Neural crest cell (in vitro differentiated cells): ENCODE measurements around the gene KIF26B. TPM values are rescaled to one million over a fixed set of nuclear protein-coding genes. Genes with fewer than 3 reads are reported as not detected.

Source experiments
- DNase-seq: peaks from one replicate; pipeline ENCODE4 v3.0.0; 2021; ENCODE audit warnings: low read depth, mixed read lengths, low spot score
- H3K27ac Mint-ChIP-seq: one replicate; pipeline ENCODE4 v1.8.0; 2021; ENCODE audit warnings: mild to moderate bottlenecking, mixed read lengths; ENCODE audit not compliant: unreplicated experiment
- H3K27me3 Mint-ChIP-seq: 2 replicates; pipeline ENCODE4 v1.8.0; 2021; ENCODE audit warnings: low read depth, mild to moderate bottlenecking, mixed read lengths
- H3K36me3 Mint-ChIP-seq: 2 replicates; pipeline ENCODE4 v1.8.0; 2021; ENCODE audit warnings: low read depth, mild to moderate bottlenecking, mixed read lengths
- H3K4me1 Mint-ChIP-seq: 2 replicates; pipeline ENCODE4 v1.8.0; 2021; ENCODE audit warnings: mixed read lengths
- H3K4me3 Mint-ChIP-seq: one replicate; pipeline ENCODE4 v1.8.0; 2021; ENCODE audit warnings: mild to moderate bottlenecking, mixed read lengths
- H3K9me3 Mint-ChIP-seq: 2 replicates; pipeline ENCODE4 v1.8.0; 2021; ENCODE audit warnings: mixed read lengths
- total RNA-seq: library from RNA; stranded (reverse); gene quantifications from 2 replicates; pipeline ENCODE4 v1.2.1, GENCODE V29; 2021
- TF ChIP-seq, protein P1 (sequence below): fragments of 200-600 bp; sonication (generic); conservative IDR thresholded peaks from 2 replicates; pipeline ENCODE4 v1.5.0; 2021; ENCODE audit warnings: antibody characterized with exemption, mild to moderate bottlenecking

Gene KIF26B
- total RNA-seq, 1 donor from 2014 or later = 6.2 TPM

GRCh38 chr1:245166471-245166885 is 11.7 kb downstream of the KIF26B start:
- H3K9me3 Mint-ChIP-seq = peaks cover 5% of the 10 kb centered on the region
- peak overlapping the region; percentile 9 for H3K4me3 Mint-ChIP-seq
- no peak for DNase-seq
- TF ChIP-seq, protein P1, sequence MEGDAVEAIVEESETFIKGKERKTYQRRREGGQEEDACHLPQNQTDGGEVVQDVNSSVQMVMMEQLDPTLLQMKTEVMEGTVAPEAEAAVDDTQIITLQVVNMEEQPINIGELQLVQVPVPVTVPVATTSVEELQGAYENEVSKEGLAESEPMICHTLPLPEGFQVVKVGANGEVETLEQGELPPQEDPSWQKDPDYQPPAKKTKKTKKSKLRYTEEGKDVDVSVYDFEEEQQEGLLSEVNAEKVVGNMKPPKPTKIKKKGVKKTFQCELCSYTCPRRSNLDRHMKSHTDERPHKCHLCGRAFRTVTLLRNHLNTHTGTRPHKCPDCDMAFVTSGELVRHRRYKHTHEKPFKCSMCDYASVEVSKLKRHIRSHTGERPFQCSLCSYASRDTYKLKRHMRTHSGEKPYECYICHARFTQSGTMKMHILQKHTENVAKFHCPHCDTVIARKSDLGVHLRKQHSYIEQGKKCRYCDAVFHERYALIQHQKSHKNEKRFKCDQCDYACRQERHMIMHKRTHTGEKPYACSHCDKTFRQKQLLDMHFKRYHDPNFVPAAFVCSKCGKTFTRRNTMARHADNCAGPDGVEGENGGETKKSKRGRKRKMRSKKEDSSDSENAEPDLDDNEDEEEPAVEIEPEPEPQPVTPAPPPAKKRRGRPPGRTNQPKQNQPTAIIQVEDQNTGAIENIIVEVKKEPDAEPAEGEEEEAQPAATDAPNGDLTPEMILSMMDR = no peak
- peaks cover 3% of the 10 kb centered on the region for H3K27me3 Mint-ChIP-seq
- H3K4me1 Mint-ChIP-seq = peaks cover 35% of the 10 kb centered on the region
- H3K27ac Mint-ChIP-seq = no peak overlapping the region
- peaks cover 10% of the 10 kb centered on the region for H3K36me3 Mint-ChIP-seq

DNA sequence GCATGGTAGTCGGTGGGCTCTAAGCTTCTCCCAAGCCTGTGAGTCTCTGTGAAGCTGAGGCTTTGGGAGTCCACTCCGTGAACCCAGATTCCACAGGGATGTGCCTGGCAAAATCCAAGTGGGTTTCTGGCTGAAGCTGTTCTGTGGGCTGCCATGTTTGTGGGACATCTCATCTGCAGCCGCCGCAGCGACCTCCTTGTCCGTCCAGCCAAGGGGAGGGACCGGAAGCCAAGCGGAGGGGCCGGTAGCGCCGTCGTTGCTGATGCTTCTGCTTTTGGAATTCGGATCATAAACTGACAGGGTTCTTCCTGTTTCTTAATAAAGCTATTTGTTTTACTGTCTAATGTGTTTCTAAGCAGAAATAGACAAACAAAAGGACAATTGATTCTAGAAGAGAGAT is 13.3 kb downstream of the KIF26B start:
- peaks cover 7% of the 10 kb centered on the region for H3K9me3 Mint-ChIP-seq

GRCh38 chr1:245168906-245169305 is 14.1 kb downstream of the KIF26B start:
- no peaks in the 10 kb centered on the region for H3K27me3 Mint-ChIP-seq
- DNase-seq = no peak
- H3K36me3 Mint-ChIP-seq = peaks cover 12% of the 10 kb centered on the region
- no peak overlapping the region for H3K27ac Mint-ChIP-seq
- H3K4me3 Mint-ChIP-seq = no peak overlapping the region
- TF ChIP-seq, protein P1 = no peak
- H3K4me1 Mint-ChIP-seq = peaks cover 29% of the 10 kb centered on the region
- peaks cover 7% of the 10 kb centered on the region for H3K9me3 Mint-ChIP-seq

More for the DNA sequence above, 13.3 kb downstream of the KIF26B start:
- Mint-ChIP-seq H3K4me1 (peaks cover 29% of the 10 kb centered on the region), H3K4me3 (no peak overlapping the region), H3K36me3 (peaks cover 12% of the 10 kb centered on the region), H3K27ac (no peak overlapping the region), H3K27me3 (no peaks in the 10 kb centered on the region)
- DNase-seq = no peak
- TF ChIP-seq, protein P1 = no peak

- DNase-seq = no peak
- Mint-ChIP-seq H3K27ac (no peak overlapping the region), H3K9me3 (peaks cover 6% of the 10 kb centered on the region), H3K27me3 (no peaks in the 10 kb centered on the region), H3K4me1 (peaks cover 27% of the 10 kb centered on the region), H3K36me3 (peaks cover 10% of the 10 kb centered on the region), H3K4me3 (no peak overlapping the region)
- TF ChIP-seq, protein P1 = no peak
Observed at GRCh38 chr1:245169376-245169775, 14.6 kb downstream of the KIF26B start.

DNA sequence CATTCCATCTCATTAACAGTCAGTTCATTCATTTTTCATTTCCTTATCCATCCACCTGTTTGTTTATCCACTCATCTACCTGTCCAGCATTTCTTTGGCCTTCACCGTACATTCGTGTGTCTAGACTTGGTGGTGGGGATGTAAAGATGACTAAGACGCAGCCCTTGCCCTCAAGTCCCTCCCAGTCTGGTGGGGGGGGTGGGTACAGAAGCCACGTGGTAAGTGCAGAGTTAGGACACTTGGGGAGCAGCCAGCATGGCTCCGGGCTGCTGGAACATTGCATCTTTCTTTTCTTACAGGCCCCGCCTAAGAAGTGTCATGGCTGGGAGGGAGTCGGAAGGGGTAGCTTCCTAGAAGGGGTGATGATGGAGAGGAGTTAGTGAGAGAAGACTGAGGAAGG is 17.2 kb downstream of the KIF26B start:
- H3K27me3 Mint-ChIP-seq = no peaks in the 10 kb centered on the region
- DNase-seq = no peak
- TF ChIP-seq, protein P1 = no peak
- peaks cover 2% of the 10 kb centered on the region for H3K9me3 Mint-ChIP-seq
- peak overlapping the region; percentile 3 for H3K27ac Mint-ChIP-seq
- H3K4me3 Mint-ChIP-seq = no peak overlapping the region
- H3K36me3 Mint-ChIP-seq = peaks cover 2% of the 10 kb centered on the region
- peaks cover 13% of the 10 kb centered on the region for H3K4me1 Mint-ChIP-seq

- no peak overlapping the region for H3K27ac Mint-ChIP-seq
- peaks cover 2% of the 10 kb centered on the region for H3K36me3 Mint-ChIP-seq
- peaks cover 2% of the 10 kb centered on the region for H3K9me3 Mint-ChIP-seq
- DNase-seq = no peak
- H3K4me1 Mint-ChIP-seq = peaks cover 21% of the 10 kb centered on the region
- no peaks in the 10 kb centered on the region for H3K27me3 Mint-ChIP-seq
- H3K4me3 Mint-ChIP-seq = no peak overlapping the region
- TF ChIP-seq, protein P1 = no peak
Observed at GRCh38 chr1:245172829-245173228, 18.0 kb downstream of the KIF26B start.
